HG03558 (cell line): Measurements from ENCODE around the gene CTDSPL.

Source experiments
- ATAC-seq: cut with Tn5 transposase; IDR thresholded peaks from one replicate; pipeline ENCODE4 v1.9.1; 2021; ENCODE audit warnings: moderate number of reproducible peaks; ENCODE audit not compliant: unreplicated experiment; ENCODE audit errors: extremely low read depth

Gene CTDSPL

GRCh38 chr3:37887062-37887461 lies 25.4 kb downstream of the CTDSPL start:
- no peak for ATAC-seq

- ATAC-seq = no peak
These were observed 26.1 kb downstream of the CTDSPL start for GRCh38 chr3:37887824-37888223.

GRCh38 chr3:37888421-37888820 lies 26.7 kb downstream of the CTDSPL start:
- ATAC-seq = no peak

- ATAC-seq = no peak
These were observed 28.8 kb downstream of the CTDSPL start for GRCh38 chr3:37890522-37890921.

GRCh38 chr3:37891227-37891626 lies 29.5 kb downstream of the CTDSPL start:
- no peak for ATAC-seq

- ATAC-seq = no peak
These were observed 31.4 kb downstream of the CTDSPL start for GRCh38 chr3:37892927-37893600.

- ATAC-seq = no peak
These were observed 35.1 kb downstream of the CTDSPL start for GRCh38 chr3:37896827-37897226.

- no peak for ATAC-seq
These were observed 36.1 kb downstream of the CTDSPL start for GRCh38 chr3:37897763-37898162.

- no peak for ATAC-seq
These were observed 36.7 kb downstream of the CTDSPL start for GRCh38 chr3:37898424-37898823.

GRCh38 chr3:37899101-37899707 lies 37.5 kb downstream of the CTDSPL start:
- ATAC-seq = no peak

- ATAC-seq = no peak
These were observed 38.1 kb downstream of the CTDSPL start for GRCh38 chr3:37899711-37900306.

GRCh38 chr3:37901721-37902120 lies 40.0 kb downstream of the CTDSPL start:
- ATAC-seq = no peak

- ATAC-seq = no peak
These were observed 41.0 kb downstream of the CTDSPL start for GRCh38 chr3:37902674-37903073.

- ATAC-seq = no peak
These were observed 41.6 kb downstream of the CTDSPL start for GRCh38 chr3:37903320-37903719.

GRCh38 chr3:37903734-37904133 lies 42.1 kb downstream of the CTDSPL start:
- ATAC-seq = no peak

GRCh38 chr3:37904601-37905000 lies 42.9 kb downstream of the CTDSPL start:
- ATAC-seq = no peak

- no peak for ATAC-seq
These were observed 43.7 kb downstream of the CTDSPL start for GRCh38 chr3:37905346-37905745.

GRCh38 chr3:37905987-37906674 lies 44.5 kb downstream of the CTDSPL start:
- no peak for ATAC-seq

- no peak for ATAC-seq
These were observed 45.1 kb downstream of the CTDSPL start for GRCh38 chr3:37906734-37907282.

GRCh38 chr3:37907371-37907770 lies 45.7 kb downstream of the CTDSPL start:
- no peak for ATAC-seq

GRCh38 chr3:37907906-37908305 lies 46.2 kb downstream of the CTDSPL start:
- ATAC-seq = peak; percentile 92
